IMR-90 (cell line): ENCODE measurements around the gene TEX48.

ENCODE experiments used
- BHLHE40 ChIP-seq: fragments of 150-350 bp; IDR thresholded peaks from 2 replicates; pipeline ENCODE4 v1.6.1; 2016; ENCODE audit warnings: mild to moderate bottlenecking, low read depth, low read length
- CEBPB ChIP-seq: IDR thresholded peaks from 2 replicates; pipeline ENCODE4 v1.6.1; 2012; ENCODE audit warnings: low read depth, low read length, improper control_type of control experiment
- CHD1 ChIP-seq: IDR thresholded peaks from 2 replicates; pipeline ENCODE4 v1.6.1; 2012; ENCODE audit warnings: low read depth, low read length, improper control_type of control experiment
- CTCF ChIP-seq: conservative IDR thresholded peaks from 2 replicates; pipeline ENCODE4 v1.5.1; 2012; ENCODE audit warnings: mild to moderate bottlenecking, low read depth, low read length, improper control_type of control experiment
- ELK1 ChIP-seq: fragments of 150-350 bp; IDR thresholded peaks from 2 replicates; pipeline ENCODE4 v1.6.1; 2016; ENCODE audit warnings: low read depth, mild to moderate bottlenecking, low read length, moderate library complexity, borderline replicate concordance
- MAFK ChIP-seq: IDR thresholded peaks from 2 replicates; pipeline ENCODE4 v1.6.1; 2012; ENCODE audit warnings: low read depth, low read length, improper control_type of control experiment
- MXI1 ChIP-seq: IDR thresholded peaks from 2 replicates; pipeline ENCODE4 v1.6.1; 2012; ENCODE audit warnings: low read depth, mild to moderate bottlenecking, low read length, moderate library complexity, borderline replicate concordance
- NFE2L2 ChIP-seq: fragments of 150-350 bp; IDR thresholded peaks from 2 replicates; pipeline ENCODE4 v1.6.1; 2016; ENCODE audit warnings: low read depth, mild to moderate bottlenecking, low read length
- POLR2A ChIP-seq: IDR thresholded peaks from 2 replicates; pipeline ENCODE4 v1.6.1; 2012; ENCODE audit warnings: mild to moderate bottlenecking, low read depth, low read length
- RAD21 ChIP-seq: IDR thresholded peaks from 2 replicates; pipeline ENCODE4 v1.6.1; 2012; ENCODE audit warnings: low read length, improper control_type of control experiment
- RCOR1 ChIP-seq: IDR thresholded peaks from 2 replicates; pipeline ENCODE4 v1.6.1; 2012; ENCODE audit warnings: mild to moderate bottlenecking, low read length, improper control_type of control experiment; ENCODE audit not compliant: insufficient replicate concordance
- RFX5 ChIP-seq: IDR thresholded peaks from 2 replicates; pipeline ENCODE4 v1.8.0; 2012; ENCODE audit warnings: low read depth, mild to moderate bottlenecking, low read length, moderate library complexity
- SMC3 ChIP-seq: fragments of 150-350 bp; IDR thresholded peaks from 2 replicates; pipeline ENCODE4 v1.6.1; 2016; ENCODE audit warnings: low read depth, mild to moderate bottlenecking, antibody characterized with exemption, low read length, moderate library complexity
- USF2 ChIP-seq: fragments of 150-350 bp; IDR thresholded peaks from 2 replicates; pipeline ENCODE4 v1.6.1; 2017; ENCODE audit warnings: mild to moderate bottlenecking, antibody characterized with exemption, low read length, low read depth

- TF ChIP-seq USF2, result no peak
- TF ChIP-seq POLR2A, result no peak
- no peak for TF ChIP-seq NFE2L2
- TF ChIP-seq CTCF, result no peak
- TF ChIP-seq SMC3, result no peak
- TF ChIP-seq ELK1, result no peak
- TF ChIP-seq CEBPB, result no peak
- TF ChIP-seq CHD1, result no peak
- TF ChIP-seq RFX5, result no peak
- no peak for TF ChIP-seq RAD21
- TF ChIP-seq RCOR1, result no peak
- TF ChIP-seq MXI1, result no peak
- no peak for TF ChIP-seq BHLHE40
- TF ChIP-seq MAFK, result no peak
Measured at GRCh38 chr9:114643896-114644295, 38.1 kb downstream of the TEX48 start.
